AG04450 (cell line): ENCODE results near the gene RANBP1. TPM values are rescaled to one million over a fixed set of nuclear protein-coding genes. Genes with fewer than 3 reads are reported as not detected.

Source experiments
- CTCF ChIA-PET: fragments of 300-600, 350-600 bp; formaldehyde crosslinking; extraction: SDS; loops from one replicate; lab custom pipeline; 2022; ENCODE audit warnings: antibody characterized with exemption, inconsistent platforms; lab: Charles Lee
- POLR2A ChIA-PET: fragments of 350-600 bp; formaldehyde crosslinking; extraction: SDS; loops from one replicate; lab custom pipeline; 2021; ENCODE audit warnings: antibody characterized with exemption, inconsistent platforms; lab: Yijun Ruan, JAX
- DNase-seq: peaks from one replicate; pipeline ENCODE4 v3.0.0-alpha.2; 2011; ENCODE audit warnings: low read depth, low spot score
- H3K27ac ChIP-seq: one replicate; pipeline ENCODE4 v1.5.1; 2012; ENCODE audit warnings: low read depth, low read length, control low read depth
- H3K27me3 ChIP-seq: one replicate; pipeline ENCODE4 v1.6.0; 2012; ENCODE audit warnings: low read length; ENCODE audit not compliant: control insufficient read depth, insufficient read depth
- H3K4me3 ChIP-seq: 2 replicates; pipeline ENCODE4 v1.5.1; 2011; ENCODE audit warnings: mild to moderate bottlenecking, low read depth, low read length, control low read depth
- H3K9me3 ChIP-seq: 2 replicates; pipeline ENCODE4 v1.5.1; 2012; ENCODE audit warnings: low read length; ENCODE audit not compliant: control insufficient read depth, insufficient read depth
- CTCF ChIP-seq: IDR thresholded peaks from 2 replicates; pipeline ENCODE4 v1.5.1; 2011; ENCODE audit warnings: low read depth, low read length, control low read depth, inconsistent platforms
- polyA plus RNA-seq: library from polyadenylated mRNA; depleted of rRNA; stranded (reverse); fragments of >200 nt; gene quantifications from 2 replicates; pipeline ENCODE4 v1.2.3, GENCODE V29; 2011

RANBP1 gene
- polyA plus RNA-seq, 1 experiment: 154 TPM

GRCh38 chr22:20149257-20150250 is 33.6 kb downstream of the RANBP1 start:
- Histone ChIP-seq H3K27me3 (no peaks in the 10 kb centered on the region), H3K9me3 (no peaks in the 10 kb centered on the region; the same call in 1 of the 2 replicates), H3K4me3 (no peak overlapping the region), H3K27ac (no peak overlapping the region)
- no peak for TF ChIP-seq CTCF
- ChIA-PET CTCF (no interaction called here), POLR2A (no interaction called here)
- DNase-seq: no peak

GRCh38 chr22:20150381-20151275 is 34.7 kb downstream of the RANBP1 start, which contains the start of gene CCDC188:
Gene CCDC188 (minus strand): TSS chr22:20151055. CDS start chr22:20150986, 69 bp downstream.
- no peak for DNase-seq
- Histone ChIP-seq H3K27me3 (no peaks in the 10 kb centered on the region), H3K4me3 (no peak within 1 kb of the TSS), H3K27ac (no peak within 1 kb of the TSS), H3K9me3 (no peaks in the 10 kb centered on the region; the same call in 1 of the 2 replicates)
- CTCF ChIA-PET: interaction anchor here (0.9 to 1.6 kb wide), 2 partner anchors 167 to 268 kb away, joined by 3 to 6 read pairs; no protein-coding TSS in a partner anchor
- TF ChIP-seq CTCF: no peak
- POLR2A ChIA-PET: no interaction called here

- H3K4me3 ChIP-seq: no peak overlapping the region
- CTCF ChIA-PET: interaction anchor here (0.9 to 1.6 kb wide), 2 partner anchors 167 to 267 kb away, joined by 3 to 6 read pairs; no protein-coding TSS in a partner anchor
- POLR2A ChIA-PET: no interaction called here
- H3K9me3 ChIP-seq: no peaks in the 10 kb centered on the region; the same call in 1 of the 2 replicates
- DNase-seq: no peak
- H3K27me3 ChIP-seq: no peaks in the 10 kb centered on the region
- no peak overlapping the region for H3K27ac ChIP-seq
- TF ChIP-seq CTCF: no peak
Observed at GRCh38 chr22:20151276-20151588, 35.3 kb downstream of the RANBP1 start.

GRCh38 chr22:20152464-20152890 is 36.6 kb downstream of the RANBP1 start:
- Histone ChIP-seq H3K27me3 (no peaks in the 10 kb centered on the region), H3K4me3 (no peak overlapping the region), H3K27ac (no peak overlapping the region), H3K9me3 (no peaks in the 10 kb centered on the region; the same call in 1 of the 2 replicates)
- DNase-seq: no peak
- no peak for TF ChIP-seq CTCF
- CTCF ChIA-PET: interaction anchor here (1.6 kb wide), 1 partner anchor 266 kb away, joined by 6 read pairs; no protein-coding TSS in a partner anchor
- POLR2A ChIA-PET: no interaction called here
